DMS153 (cell line): ENCODE data around the gene TMEM248.
"Not testable (repeated sequence)": the region's sequence is repeated elsewhere in the genome, so short reads cannot be mapped to it uniquely, and the experiment has no call there.

Experiments used
- DNase-seq: peaks from one replicate; lab custom pipeline; 2025; lab: John Stamatoyannopoulos, UW

Gene TMEM248

DNA sequence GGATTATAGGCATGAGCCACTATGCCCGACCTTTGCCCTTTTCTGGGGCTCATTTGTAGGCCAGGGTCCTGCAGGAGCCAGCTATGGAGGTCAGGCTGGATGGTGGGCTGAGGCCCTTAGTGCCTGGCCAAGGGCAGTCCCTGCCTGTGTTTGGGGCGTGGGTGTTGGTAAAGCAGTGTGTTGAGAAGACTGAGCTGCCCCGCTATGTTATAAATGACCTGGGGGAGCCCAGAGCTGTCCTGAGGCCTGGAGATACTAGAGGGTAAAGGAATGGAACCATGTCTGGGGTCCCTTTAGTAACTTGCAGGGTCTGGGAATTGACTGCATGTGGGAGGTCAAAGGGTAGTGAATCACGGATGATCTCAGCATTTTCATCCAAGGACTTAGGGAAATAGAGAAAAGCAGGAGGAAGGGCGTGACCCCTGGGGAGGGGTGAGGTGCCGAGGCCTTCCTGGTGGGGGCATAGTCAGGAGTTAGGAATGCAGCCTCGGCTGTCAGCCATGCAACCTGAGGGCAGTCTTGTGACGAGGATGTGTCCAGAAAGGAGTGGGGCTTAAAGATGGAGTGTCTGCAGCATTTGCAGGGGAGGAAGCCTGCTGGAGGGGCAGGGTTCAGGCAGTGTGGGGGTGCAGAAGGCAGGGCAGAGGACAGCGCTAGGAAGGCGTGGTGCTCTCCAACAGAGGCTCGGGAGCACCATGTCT is 31.5 kb downstream of the TMEM248 start:
- DNase-seq, result no peak

DNA sequence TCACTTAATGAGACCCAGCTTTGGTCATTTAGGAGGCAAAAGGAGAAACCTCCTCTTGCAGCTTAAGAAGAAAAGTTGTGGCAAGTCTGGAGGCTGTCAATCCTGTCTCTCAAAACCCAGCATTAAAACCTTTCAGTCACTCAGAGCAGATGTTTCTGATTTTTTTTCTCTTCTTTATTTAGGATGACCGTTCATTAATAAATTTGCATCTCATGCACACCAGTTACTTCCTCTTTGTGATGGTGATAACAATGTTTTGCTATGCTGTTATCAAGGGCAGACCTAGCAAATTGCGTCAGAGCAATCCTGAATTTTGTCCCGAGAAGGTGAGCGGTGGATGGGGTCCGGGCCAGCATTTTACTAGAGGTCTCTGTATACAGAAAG is 32.0 kb downstream of the TMEM248 start:
- no peak for DNase-seq

DNA sequence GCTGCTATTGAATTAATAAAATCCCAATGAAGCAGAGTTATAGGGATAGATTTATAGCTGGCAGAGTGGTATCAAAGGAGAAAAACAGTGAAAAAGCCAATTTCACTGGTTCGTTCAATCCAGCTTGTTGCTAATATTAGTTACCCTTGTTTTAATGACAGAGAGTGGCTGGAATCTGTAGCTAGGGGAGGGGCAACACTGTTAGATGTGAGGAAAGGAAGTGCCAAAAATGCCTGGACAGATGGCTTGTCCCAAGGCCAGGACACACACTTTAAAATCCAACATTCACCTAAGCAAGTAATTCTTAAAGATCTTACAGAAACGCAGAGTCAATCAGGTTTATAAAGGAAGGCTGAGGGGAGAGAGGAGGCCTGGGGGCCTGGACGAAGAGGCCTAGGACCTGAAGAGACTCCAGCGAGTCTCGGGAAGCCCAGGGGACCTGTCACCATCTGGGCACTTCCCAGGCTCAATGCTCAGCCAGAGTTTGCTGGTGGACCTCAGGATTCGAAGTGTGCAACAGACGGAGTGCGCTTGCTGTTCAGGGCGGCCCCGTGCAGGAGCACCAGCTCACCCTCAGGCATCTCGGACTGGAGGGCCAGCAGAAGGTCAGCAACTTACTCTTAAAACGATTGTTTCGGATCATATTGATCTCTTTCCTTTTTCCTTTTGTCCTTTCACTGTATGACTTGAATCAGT is 36.7 kb downstream of the TMEM248 start:
- no peak for DNase-seq

DNA sequence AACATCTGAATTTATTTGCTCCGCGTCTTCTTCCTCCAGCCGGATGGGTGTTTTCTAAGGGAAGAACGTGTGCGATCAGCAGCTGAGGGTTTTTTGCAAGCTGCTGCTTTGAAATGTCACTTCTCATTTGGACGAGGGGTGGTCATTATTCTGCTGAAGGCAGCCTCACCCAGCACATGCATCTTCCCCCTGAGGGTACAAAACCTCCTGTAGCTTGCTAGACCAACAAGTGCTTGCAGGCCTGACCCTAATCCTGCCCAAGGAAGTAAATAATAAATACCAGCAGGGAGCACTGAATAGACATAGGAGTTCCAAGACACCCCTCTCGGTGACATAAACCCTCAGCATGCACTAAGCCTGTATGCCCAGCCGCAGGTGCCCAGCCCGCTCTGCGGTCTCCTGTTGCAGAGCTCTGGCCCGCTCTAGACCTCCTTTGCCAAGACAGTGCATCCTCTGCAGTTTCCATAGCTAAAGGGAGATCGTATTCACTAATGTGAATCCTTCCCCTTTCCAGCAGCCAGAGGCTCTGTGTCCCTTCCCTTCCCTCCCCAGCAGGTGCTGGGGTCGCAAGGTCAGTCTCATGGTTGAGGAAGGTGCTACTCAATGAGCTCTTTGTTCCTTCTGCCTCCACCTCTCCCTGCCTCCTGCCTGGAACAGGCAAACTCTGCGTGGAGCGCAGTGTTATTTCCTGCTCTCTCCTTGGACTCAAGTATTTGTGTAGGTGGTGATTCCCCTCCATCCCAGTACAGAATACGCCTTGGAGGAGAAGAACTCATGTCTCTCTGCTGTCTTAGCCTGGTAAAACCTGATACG is 37.7 kb downstream of the TMEM248 start:
- no peak for DNase-seq

DNA sequence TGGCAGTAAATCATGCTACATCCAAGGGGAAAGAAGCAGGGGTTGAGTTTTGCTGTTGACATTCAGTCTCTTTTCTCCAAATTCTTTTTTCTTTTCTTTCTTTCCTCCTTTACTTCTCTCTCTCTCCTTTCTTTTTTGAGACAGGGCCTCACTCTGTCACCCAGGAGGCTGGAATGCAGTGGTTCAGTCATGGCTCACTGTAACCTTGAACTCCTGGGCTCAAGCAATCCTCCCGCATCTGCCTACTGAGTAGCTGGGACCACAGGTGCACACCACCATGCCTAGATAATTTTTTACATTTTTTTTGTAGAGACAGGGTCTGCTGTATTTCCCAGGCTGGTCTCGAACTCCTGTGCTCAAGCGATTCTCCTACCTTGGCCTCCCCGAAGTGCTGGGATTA is 39.2 kb downstream of the TMEM248 start:
- no peak for DNase-seq

DNA sequence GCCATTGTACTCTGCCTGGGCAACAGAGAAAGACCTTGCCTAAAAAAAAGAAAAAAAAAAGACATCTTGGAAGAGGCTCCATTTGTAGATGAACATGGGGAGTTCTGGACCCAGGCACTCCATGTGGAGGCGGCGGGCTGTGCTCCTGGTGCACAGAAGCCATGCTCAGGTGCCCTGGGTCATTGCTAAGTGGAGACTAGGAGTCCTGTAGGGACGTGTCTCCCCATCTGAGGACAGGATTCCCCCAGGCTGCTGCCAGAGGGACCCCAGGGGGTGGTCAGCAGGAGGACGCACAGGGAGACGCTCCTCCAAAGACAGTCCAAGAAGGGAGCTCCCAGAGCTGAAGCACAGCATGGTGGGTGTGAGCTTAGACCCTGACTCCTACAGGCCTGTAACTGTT is 40.1 kb downstream of the TMEM248 start:
- DNase-seq, result no peak

DNA sequence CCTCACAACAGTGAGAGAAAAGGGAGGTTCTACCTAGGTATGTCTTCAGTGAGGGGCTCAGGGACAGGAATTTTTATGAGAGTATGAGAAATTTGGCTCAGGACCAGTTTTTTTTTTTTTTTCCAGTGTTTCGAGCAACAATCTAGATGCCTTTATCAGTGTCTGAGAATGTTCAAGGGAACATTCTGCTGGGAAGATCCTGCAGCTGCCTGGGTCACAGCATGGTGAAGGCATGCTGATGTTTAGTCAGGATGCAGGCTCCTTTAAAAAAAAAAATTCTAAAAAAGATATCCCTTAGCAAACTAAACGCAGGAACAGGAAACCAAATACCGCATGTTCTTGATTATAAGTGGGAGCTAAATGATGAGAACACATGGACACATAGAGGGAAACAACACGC is 43.4 kb downstream of the TMEM248 start:
- DNase-seq, result no peak

DNA sequence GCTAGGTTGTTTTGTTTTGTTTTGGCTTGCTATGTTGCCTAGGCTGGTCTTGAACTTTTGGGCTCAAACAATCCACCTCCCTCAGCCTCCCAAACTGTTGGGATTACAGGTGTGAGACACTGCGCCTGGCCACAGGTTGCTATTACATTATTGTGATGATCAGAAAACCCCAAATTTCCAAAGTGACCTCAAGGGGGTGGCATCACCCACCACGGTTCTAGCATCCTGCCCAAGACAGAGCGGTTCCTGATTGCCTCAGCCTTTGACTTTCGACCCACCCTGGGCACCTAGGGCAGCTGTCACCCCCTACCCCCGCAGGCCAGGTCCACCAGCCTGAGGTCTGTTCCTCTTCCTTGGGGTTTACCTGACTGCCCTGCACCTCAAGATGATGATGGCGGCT is 46.0 kb downstream of the TMEM248 start:
- DNase-seq, result no peak

DNA sequence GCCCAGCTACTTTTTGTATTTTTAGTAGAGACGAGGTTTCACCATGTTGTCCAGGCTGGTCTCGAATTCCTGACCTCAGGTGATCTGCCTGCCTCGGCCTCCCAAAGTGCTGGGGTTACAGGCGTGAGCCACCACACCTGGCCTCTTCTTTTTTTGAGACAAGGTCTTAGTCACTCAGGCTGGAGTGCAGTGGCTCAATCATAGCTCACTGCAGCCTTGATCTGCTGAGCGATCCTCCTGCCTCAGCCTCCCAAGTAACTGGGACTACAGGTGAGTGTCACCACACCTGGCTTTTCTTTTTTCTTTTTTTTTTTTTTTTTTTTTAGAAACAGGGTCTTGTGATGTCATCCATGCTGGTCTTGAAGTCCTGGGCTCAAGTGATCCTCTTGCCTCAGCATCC is 48.0 kb downstream of the TMEM248 start:
- not testable (repeated sequence) for DNase-seq

DNA sequence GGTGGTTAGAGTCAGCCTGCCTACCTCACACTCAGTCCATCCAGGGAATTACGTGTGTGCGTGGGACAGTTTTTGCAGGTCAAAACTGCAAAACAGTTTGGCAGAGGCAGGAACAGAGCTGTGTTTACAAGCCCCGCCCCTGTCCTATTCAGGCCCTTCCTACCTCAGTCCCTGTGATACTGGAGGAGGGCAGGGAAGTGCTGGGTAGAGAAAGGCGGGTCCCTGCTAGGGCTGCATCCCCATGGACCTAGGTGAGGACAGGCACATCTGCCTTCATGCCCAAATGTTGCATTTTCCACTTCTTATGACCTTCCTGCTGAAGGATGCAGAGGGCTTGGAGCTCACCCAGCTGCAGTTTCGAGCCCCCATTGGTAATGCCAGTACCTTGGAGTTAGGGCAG is 49.3 kb downstream of the TMEM248 start:
- DNase-seq, result no peak

DNA sequence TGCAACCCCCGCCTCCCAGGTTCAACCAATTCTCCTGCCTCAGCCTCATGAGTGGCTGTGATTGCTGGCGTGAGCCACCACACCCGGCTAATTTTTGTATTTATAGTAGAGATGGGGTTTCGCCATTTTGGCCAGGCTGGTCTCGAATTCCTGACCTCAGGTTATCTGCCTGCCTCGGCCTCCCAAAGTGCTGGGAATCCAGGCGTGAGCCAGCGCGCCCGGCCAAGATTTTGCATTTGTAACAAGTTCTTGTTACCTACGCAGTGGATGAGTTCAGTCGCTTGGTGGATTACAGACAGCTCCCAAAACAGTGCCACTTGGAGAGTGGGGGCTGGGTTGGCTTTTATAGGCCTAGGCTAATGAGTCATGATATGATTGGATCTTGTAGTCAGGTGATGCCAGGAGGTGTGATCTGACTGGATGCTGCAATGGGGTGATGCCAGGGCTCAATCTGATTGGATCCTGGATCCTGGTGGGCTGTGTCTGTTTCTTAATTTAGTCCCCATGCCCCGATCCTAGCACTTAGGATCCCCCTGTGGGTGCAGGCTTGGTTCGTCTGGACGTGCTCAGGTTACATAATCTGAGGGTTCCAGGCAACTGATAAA is 54.1 kb downstream of the TMEM248 start:
- DNase-seq, result no peak

DNA sequence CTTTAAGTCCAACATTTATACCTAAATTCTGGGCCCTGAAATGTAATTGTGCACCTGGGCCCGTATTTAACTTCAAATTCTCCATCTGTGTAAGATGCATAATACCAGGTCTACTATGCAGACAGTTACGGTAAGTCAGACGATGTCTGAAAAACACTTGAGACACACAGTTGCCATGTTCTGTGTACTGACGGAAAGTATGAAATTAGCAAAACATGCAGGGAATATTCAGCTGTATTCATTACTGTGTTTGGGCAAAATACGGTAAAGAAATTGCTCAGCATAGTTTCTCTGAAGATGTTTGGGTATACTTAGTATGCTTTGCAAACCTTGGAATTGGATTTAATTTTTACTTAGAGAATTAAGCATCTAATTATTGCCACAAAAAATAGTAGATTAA is 57.3 kb downstream of the TMEM248 start:
- not testable (repeated sequence) for DNase-seq

DNA sequence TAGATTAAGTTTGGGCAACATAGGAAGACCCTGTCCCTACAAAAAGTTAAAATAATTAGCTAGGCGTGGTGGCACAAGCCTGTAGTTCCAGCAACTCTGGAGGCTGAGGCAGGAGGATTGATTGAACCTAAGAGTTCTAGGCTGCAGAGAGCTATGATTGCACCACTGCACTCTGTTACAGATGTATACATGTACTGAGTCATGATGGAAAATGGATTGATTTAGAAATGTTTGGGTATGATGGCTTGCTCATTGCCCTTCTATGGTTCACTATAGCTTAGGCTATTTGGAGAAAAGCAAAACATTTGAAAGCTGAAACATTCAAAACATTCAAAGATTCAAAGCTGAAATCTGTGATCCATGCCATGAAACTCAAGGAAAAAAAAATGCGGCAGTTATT is 58.0 kb downstream of the TMEM248 start:
- not testable (repeated sequence) for DNase-seq

DNA sequence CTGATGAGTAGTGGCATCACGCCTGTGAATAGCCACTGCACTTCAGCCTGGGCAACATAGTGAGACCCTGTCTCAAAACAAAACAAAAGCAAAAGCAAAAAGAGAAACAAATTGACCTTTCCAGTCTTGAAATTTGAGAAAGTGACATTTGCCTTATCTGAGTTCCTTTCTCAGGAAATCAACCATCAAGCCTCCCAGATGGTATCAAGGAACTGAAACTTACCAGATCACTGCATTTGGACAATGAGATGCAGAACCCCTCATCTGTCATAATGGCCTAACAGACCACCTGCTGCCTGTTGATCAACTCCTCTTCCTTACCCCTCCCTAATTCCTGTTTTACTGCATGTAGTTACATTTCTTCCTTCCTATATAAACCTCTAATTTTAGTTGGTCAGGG is 59.3 kb downstream of the TMEM248 start:
- DNase-seq, result not testable (repeated sequence)

DNA sequence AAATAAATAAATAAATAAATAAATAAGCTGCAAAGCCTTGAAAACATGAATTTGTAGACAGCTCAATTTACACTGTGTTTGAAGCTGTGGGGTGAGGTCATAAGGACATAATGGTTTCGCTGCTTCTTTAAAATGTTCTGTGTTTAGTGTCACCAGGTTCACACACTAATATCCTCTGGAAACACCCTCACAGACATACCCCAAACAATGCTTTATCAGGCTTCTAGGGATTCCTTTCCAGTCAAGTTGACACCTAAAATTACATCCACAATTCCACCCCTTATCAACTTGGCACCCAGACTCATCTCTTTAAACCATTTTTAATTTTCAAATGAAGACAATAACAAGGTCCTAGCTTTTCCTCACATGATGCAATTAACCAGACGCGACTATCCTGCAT is 68.5 kb downstream of the TMEM248 start:
- DNase-seq, result not testable (repeated sequence)

DNA sequence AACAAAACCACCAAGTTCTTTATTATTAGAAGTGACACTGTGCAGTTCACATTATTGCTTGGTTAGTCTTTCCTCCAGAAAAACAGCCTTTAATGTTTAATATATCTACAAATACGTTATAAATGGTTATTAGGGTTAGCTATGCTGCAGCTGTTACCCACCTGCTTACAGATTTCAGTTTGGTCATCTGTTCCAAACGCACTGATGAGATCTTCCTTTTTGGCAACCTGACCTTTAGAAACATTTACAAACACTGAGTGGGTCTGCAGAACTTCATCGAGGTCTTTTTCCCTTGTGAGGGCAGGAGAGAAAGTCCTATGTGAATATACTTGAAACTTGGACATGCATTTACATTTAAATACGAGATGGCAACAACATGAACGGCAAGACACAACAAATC is 73.0 kb downstream of the TMEM248 start:
- not testable (repeated sequence) for DNase-seq

DNA sequence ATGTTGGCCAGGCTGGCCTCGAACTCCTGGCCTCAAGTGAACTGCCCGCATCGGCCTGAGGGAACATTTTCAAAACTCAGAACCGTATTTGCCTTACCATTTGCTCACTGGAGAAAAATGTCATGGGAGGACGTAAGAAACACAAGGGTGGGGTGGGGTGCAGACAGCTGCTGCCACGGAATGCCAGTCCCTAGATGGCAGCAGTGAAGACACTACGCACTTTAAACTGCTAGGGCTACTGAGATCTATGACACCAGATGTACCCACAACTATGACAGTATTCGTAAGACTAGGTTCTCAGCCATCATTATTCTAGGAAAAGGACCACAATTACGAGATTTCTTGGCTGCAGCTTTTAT is 73.6 kb downstream of the TMEM248 start:
- peak; percentile 12 for DNase-seq

DNA sequence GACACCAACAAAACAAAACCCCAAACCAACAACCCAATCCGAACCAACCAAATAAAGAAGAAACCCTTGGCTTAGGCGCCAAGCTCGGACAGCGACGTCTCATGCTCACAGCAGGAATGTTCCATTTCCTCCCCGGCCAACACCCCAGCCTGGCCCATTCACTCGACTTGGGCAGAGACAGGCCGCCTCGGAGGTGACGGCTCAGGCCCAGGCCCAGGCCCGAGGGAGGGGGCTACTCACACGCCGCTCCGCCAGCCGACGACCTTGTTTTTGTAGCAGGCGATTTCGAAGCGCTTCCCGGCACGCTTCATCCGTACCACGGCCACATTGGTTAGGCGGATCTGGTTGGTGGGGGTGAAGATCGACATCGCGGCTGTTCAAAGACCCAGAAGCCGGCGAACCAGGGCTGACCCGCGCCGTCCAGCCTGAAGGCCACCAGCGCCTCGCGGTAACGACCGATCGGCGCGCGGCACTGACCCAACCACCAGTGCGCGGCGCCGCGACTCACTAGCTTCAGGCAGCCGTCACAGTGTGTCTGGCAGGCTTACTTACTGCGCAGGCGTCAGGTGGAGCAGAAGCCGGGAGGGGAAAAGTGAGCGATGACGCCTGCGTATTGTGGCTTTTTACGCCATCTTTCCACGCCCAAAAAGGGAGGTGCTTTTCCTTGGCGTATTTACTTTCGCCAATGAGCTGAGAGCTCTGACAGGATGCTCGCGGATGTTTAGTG is 74.2 kb downstream of the TMEM248 start, which contains the start of gene SBDS:
Gene SBDS (minus strand): TSS at position 537 of the 727 bp plus-strand sequence. CDS start 169 bp downstream, at position 368.
- peak; percentile 97 for DNase-seq

DNA sequence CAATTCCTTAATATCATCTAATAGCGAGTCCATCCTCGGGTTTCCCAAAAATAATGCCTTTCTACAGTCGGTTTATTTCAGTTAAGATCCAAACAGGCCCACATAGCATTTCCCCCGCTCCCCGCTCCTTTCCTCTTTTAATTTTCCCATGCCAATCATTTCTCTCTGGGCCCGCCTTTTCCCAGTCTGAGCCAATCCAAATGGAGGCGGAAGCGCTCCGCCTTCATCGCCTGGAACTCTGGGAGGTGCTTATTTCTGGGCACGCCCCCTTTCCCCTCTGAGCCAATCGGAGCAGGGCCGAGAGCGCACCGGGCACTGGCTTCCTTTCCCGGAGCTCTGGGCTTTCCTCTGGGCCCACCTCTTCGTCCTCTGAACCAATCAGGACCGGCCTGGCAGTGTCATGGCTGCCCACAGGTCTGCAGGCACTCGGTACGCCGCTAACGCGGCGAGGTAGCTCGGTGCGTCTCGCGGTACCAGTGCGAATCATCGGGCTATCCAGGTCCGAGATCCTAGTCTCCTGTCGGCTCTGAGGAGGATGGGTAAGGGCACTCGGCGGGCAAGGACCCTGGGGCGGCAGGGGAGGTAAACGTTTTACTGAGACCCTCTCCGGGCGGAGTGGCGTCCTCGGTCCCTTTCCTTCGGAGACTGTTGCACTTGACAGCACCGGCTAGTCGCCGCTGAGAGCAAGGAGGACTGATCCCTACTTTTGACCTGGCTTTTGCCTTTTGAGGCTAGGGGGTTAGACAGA is 75.6 kb downstream of the TMEM248 start, which contains the start of gene TYW1:
Gene TYW1 (plus strand): TSS at position 390 of the 748 bp plus-strand sequence. CDS start 146 bp downstream, at position 536.
- peak; percentile 98 for DNase-seq

DNA sequence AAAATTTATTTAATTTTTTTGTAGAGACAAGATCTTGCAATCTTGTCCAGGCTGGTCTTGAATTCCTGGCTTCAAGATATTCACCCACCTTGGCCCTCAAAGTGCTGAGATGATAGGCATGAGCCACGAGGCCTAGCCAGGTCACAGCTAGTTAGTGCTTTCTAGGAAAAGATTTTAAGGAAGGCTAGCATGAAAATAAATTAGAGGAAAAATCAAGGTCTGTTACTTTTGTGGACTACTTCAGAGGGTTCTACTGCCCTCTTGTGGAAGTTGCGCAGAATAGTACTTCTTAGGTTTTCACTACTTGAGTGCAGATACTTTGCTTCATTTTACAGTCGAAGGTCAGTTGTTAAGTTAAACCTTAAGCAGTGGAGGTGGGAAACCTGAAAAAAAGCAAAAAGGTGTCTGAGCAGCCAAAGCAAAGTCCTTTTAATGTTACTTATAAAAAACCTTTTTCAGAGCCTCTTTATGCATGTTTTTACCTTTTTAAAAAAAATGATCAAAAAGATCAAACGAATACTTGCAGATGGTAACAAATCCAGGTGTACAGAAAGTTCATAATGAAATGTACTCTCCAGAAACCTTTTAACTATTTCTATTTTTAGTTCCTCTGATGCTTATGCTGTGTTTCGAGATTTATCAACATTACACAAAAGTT is 79.7 kb downstream of the TMEM248 start:
- peak; percentile 3 for DNase-seq
